Skeletal muscle tissue (tissue), 4 donors: ENCODE results near the gene CASP8AP2. TPM values are rescaled to one million over a fixed set of nuclear protein-coding genes. Genes with fewer than 3 reads are reported as not detected.
"Not testable (repeated sequence)": the region's sequence is repeated elsewhere in the genome, so short reads cannot be mapped to it uniquely, and the experiment has no call there.

Experiments
- H3K27ac ChIP-seq: one replicate; pipeline ENCODE4 v1.7.0; 2013; ENCODE audit warnings: mild to moderate bottlenecking, low read depth, low read length, inconsistent platforms
- H3K27me3 ChIP-seq, 3 donors: one replicate each; pipeline ENCODE4 v1.7.0; 2013; ENCODE audit warnings: low read length in 3 of 3; ENCODE audit not compliant: control insufficient read depth in 3 of 3, insufficient read depth in 3 of 3
- H3K36me3 ChIP-seq, 3 donors: one replicate each; pipeline ENCODE4 v1.7.0; 2013; ENCODE audit warnings: low read length in 3 of 3; ENCODE audit not compliant: control insufficient read depth in 3 of 3, insufficient read depth in 3 of 3
- H3K4me1 ChIP-seq, 3 donors: one replicate each; pipeline ENCODE4 v1.7.0; 2013; ENCODE audit warnings: low read length in 3 of 3, mild to moderate bottlenecking in 3 of 3; ENCODE audit not compliant: control insufficient read depth in 3 of 3, insufficient read depth in 3 of 3
- H3K4me3 ChIP-seq, 3 donors: one replicate each; pipeline ENCODE4 v1.7.0; 2013; ENCODE audit warnings: low read length in 3 of 3
- H3K9ac ChIP-seq, 3 donors: one replicate each; pipeline ENCODE4 v1.7.0; 2013; ENCODE audit warnings: low read length in 3 of 3, mild to moderate bottlenecking in 3 of 3, moderate library complexity in 2 of 3, low read depth in 1 of 3
- H3K9me3 ChIP-seq, 3 donors: one replicate each; pipeline ENCODE4 v1.7.0; 2013; ENCODE audit warnings: low read length in 3 of 3; ENCODE audit not compliant: control insufficient read depth in 3 of 3
- total RNA-seq: library from RNA; depleted of rRNA; stranded (reverse); fragments of >200 nt; gene quantifications from one replicate; pipeline ENCODE4 v1.2.3, GENCODE V29; 2014
- donor health status: Osteomylitis.

Gene CASP8AP2
- total RNA-seq, 1 donor from 2014 or later = 7.3 TPM

- no peak overlapping the region for H3K4me3 ChIP-seq
- no peaks in the 10 kb centered on the region for H3K4me1 ChIP-seq
- H3K9me3 ChIP-seq = no peaks in the 10 kb centered on the region
- no peaks in the 10 kb centered on the region for H3K27me3 ChIP-seq
- peaks cover 5 to 19% (median 8%) of the 10 kb centered on the region in 3 donors for H3K36me3 ChIP-seq
- H3K9ac ChIP-seq = no peak overlapping the region
- no peak overlapping the region for H3K27ac ChIP-seq
Measured at GRCh38 chr6:89873721-89874120, 44.0 kb downstream of the CASP8AP2 start.

GRCh38 chr6:89874438-89874837, 44.8 kb downstream of the CASP8AP2 start:
- H3K9ac ChIP-seq = no peak overlapping the region
- no peak overlapping the region for H3K27ac ChIP-seq
- H3K9me3 ChIP-seq = no peaks in the 10 kb centered on the region
- peaks cover 5 to 19% (median 8%) of the 10 kb centered on the region in 3 donors for H3K36me3 ChIP-seq
- H3K4me3 ChIP-seq = no peak overlapping the region
- no peaks in the 10 kb centered on the region for H3K4me1 ChIP-seq
- no peaks in the 10 kb centered on the region for H3K27me3 ChIP-seq

- Histone ChIP-seq H3K9ac (no peak overlapping the region), H3K27ac (no peak overlapping the region)
Measured at GRCh38 chr6:89886378-89887120, 56.9 kb downstream of the CASP8AP2 start.

GRCh38 chr6:89887452-89888137, 57.9 kb downstream of the CASP8AP2 start:
- H3K9ac ChIP-seq = no peak overlapping the region
- H3K27ac ChIP-seq = no peak overlapping the region
- H3K4me3 ChIP-seq = peak overlapping the region in 1 of 3 donors; percentile 6
- H3K36me3 ChIP-seq = no peaks in the 10 kb centered on the region
- no peaks in the 10 kb centered on the region for H3K4me1 ChIP-seq
- H3K27me3 ChIP-seq = peaks cover 11 to 19% (median 18%) of the 10 kb centered on the region in 3 donors
- peaks cover 0 to 3% (median 0%) of the 10 kb centered on the region in 3 donors for H3K9me3 ChIP-seq

More at GRCh38 chr6:89886378-89887120, 56.9 kb downstream of the CASP8AP2 start:
- H3K27me3 ChIP-seq = peaks cover 11 to 15% (median 14%) of the 10 kb centered on the region in 3 donors
- no peaks in the 10 kb centered on the region for H3K36me3 ChIP-seq
- H3K4me1 ChIP-seq = no peaks in the 10 kb centered on the region
- H3K4me3 ChIP-seq = no peak overlapping the region
- H3K9me3 ChIP-seq = peaks cover 0 to 3% (median 0%) of the 10 kb centered on the region in 3 donors

GRCh38 chr6:89888138-89888514, 58.4 kb downstream of the CASP8AP2 start:
- Histone ChIP-seq H3K9me3 (peaks cover 0 to 3% (median 0%) of the 10 kb centered on the region in 3 donors), H3K27me3 (peaks cover 11 to 19% (median 18%) of the 10 kb centered on the region in 3 donors), H3K9ac (no peak overlapping the region), H3K4me3 (no peak overlapping the region), H3K27ac (no peak overlapping the region), H3K36me3 (no peaks in the 10 kb centered on the region), H3K4me1 (no peaks in the 10 kb centered on the region)

GRCh38 chr6:89888871-89889270, 59.2 kb downstream of the CASP8AP2 start:
- H3K9ac ChIP-seq = no peak overlapping the region
- peaks cover 0 to 3% (median 0%) of the 10 kb centered on the region in 3 donors for H3K9me3 ChIP-seq
- no peak overlapping the region for H3K27ac ChIP-seq
- no peaks in the 10 kb centered on the region for H3K4me1 ChIP-seq
- H3K27me3 ChIP-seq = peaks cover 11 to 20% (median 19%) of the 10 kb centered on the region in 3 donors
- no peaks in the 10 kb centered on the region for H3K36me3 ChIP-seq
- H3K4me3 ChIP-seq = no peak overlapping the region

GRCh38 chr6:89890845-89891528, 61.3 kb downstream of the CASP8AP2 start:
- peaks cover 16 to 20% (median 19%) of the 10 kb centered on the region in 3 donors for H3K27me3 ChIP-seq
- H3K4me3 ChIP-seq, H3K36me3 ChIP-seq, H3K4me1 ChIP-seq, H3K27ac ChIP-seq, H3K9me3 ChIP-seq, H3K9ac ChIP-seq: not testable (repeated sequence)

GRCh38 chr6:89892577-89892976, 62.9 kb downstream of the CASP8AP2 start:
- not testable (repeated sequence) for H3K9ac ChIP-seq, H3K4me1 ChIP-seq, H3K4me3 ChIP-seq, H3K36me3 ChIP-seq, H3K27ac ChIP-seq, H3K9me3 ChIP-seq
- peaks cover 13 to 15% (median 15%) of the 10 kb centered on the region in 3 donors for H3K27me3 ChIP-seq

- Histone ChIP-seq H3K9me3 (no peaks in the 10 kb centered on the region), H3K27me3 (peaks cover 5 to 8% (median 7%) of the 10 kb centered on the region in 3 donors), H3K36me3 (no peaks in the 10 kb centered on the region), H3K4me1 (no peaks in the 10 kb centered on the region), H3K9ac (no peak within 1 kb of the TSS), H3K27ac (no peak within 1 kb of the TSS), H3K4me3 (no peak within 1 kb of the TSS)
Measured at GRCh38 chr6:89894169-89894568, 64.5 kb downstream of the CASP8AP2 start, which contains the start of gene GJA10. Gene GJA10 (plus strand): TSS chr6:89894469. CDS start chr6:89894469, 0 bp downstream.
